Chondrocyte (in vitro differentiated cells): ENCODE data around the gene LCN6. TPM values are rescaled to one million over a fixed set of nuclear protein-coding genes. Genes with fewer than 3 reads are reported as not detected.
"Not testable (repeated sequence)": the region's sequence is repeated elsewhere in the genome, so short reads cannot be mapped to it uniquely, and the experiment has no call there.

Experiments
- DNase-seq: peaks from one replicate; pipeline ENCODE4 v3.0.0; 2021; ENCODE audit warnings: mixed read lengths, low spot score
- H3K27ac Mint-ChIP-seq: one replicate; pipeline ENCODE4 v1.8.0; 2021; ENCODE audit warnings: mild to moderate bottlenecking, moderate library complexity, mixed read lengths; ENCODE audit not compliant: unreplicated experiment
- H3K27me3 Mint-ChIP-seq: 2 replicates; pipeline ENCODE4 v1.8.0; 2021; ENCODE audit warnings: low read depth, mixed read lengths
- H3K36me3 Mint-ChIP-seq: 2 replicates; pipeline ENCODE4 v1.8.0; 2021; ENCODE audit warnings: low read depth, mixed read lengths
- H3K4me1 Mint-ChIP-seq: 2 replicates; pipeline ENCODE4 v1.8.0; 2021; ENCODE audit warnings: low read depth, mild to moderate bottlenecking, mixed read lengths
- H3K4me3 Mint-ChIP-seq: one replicate; pipeline ENCODE4 v1.8.0; 2021; ENCODE audit warnings: mild to moderate bottlenecking, moderate library complexity, mixed read lengths; ENCODE audit not compliant: unreplicated experiment
- H3K9me3 Mint-ChIP-seq: 2 replicates; pipeline ENCODE4 v1.8.0; 2021; ENCODE audit warnings: low read depth, mixed read lengths
- total RNA-seq: library from RNA; stranded (reverse); gene quantifications from 3 replicates; pipeline ENCODE4 v1.2.1, GENCODE V29; 2021
- TF ChIP-seq, protein P1 (sequence below): fragments of 200-600 bp; sonication (generic); IDR thresholded peaks from 2 replicates; pipeline ENCODE4 v1.5.0; 2021; ENCODE audit warnings: antibody characterized with exemption, mild to moderate bottlenecking, moderate library complexity

LCN6 gene
- total RNA-seq, 1 donor from 2014 or later = not detected

DNA sequence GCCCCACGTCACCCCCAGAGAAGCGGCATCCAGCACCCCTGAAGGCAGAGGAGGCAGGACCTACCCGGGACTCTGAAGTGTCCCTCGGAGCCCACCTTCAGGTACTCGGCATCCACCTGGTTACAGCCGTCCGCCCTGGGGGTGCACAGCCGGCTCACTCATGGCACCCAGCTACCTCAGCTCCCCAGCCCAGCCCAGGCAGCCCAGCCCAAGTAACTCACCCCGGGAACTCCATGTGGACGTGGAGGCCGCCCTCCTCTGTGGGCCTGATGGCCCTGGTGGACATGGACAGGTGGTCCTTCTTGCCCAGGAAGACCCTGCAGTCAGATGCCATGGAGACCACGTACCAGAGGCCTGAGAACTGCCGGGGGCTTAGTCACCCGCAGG is 15.3 kb upstream of the LCN6 start:
- H3K4me3 Mint-ChIP-seq = no peak overlapping the region
- no peaks in the 10 kb centered on the region for H3K36me3 Mint-ChIP-seq
- H3K9me3 Mint-ChIP-seq = no peaks in the 10 kb centered on the region
- TF ChIP-seq, protein P1, sequence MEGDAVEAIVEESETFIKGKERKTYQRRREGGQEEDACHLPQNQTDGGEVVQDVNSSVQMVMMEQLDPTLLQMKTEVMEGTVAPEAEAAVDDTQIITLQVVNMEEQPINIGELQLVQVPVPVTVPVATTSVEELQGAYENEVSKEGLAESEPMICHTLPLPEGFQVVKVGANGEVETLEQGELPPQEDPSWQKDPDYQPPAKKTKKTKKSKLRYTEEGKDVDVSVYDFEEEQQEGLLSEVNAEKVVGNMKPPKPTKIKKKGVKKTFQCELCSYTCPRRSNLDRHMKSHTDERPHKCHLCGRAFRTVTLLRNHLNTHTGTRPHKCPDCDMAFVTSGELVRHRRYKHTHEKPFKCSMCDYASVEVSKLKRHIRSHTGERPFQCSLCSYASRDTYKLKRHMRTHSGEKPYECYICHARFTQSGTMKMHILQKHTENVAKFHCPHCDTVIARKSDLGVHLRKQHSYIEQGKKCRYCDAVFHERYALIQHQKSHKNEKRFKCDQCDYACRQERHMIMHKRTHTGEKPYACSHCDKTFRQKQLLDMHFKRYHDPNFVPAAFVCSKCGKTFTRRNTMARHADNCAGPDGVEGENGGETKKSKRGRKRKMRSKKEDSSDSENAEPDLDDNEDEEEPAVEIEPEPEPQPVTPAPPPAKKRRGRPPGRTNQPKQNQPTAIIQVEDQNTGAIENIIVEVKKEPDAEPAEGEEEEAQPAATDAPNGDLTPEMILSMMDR = no peak
- peak; percentile 87 for DNase-seq
- H3K4me1 Mint-ChIP-seq = peaks cover 3% of the 10 kb centered on the region
- H3K27ac Mint-ChIP-seq = no peak overlapping the region
- peaks cover 13% of the 10 kb centered on the region for H3K27me3 Mint-ChIP-seq

DNA sequence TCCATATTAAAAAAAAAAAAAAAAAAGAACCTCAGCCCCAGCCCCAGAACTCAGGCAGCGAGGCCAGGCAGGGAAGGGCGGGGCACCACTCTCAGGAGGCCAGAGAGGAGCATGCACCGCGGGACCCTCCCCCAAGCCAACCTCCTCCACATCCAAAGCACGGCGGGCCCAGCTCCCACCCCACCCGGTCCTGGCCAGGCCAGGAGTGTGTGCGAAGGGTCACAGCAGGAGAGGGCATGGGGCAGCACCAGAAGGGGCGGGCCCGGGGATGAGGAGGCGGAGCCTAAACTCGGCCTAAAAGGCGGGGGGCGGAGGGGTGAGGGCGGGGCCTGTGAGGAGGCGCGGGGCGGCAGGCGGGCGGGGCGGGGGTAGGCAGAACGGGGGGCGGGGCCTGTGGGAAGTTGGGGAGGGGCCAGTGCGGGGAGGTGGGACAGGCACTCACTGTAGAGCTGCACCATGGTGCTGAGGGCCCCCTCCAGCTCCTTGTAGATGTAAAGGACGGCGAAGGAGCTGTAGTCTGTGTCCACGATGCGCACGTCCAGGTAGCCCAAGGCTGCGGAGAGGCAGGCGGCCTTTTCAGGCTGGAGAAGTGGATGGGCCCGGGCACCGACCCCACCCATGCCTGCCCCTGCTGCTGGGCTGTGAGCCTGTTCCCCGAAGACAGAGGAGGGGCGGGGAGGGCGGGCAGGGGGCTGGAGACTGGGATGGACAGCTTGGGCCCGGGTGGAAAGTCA is 14.8 kb upstream of the LCN6 start:
- TF ChIP-seq, protein P1 = no peak
- Mint-ChIP-seq H3K4me1 (peaks cover 3% of the 10 kb centered on the region), H3K27me3 (peaks cover 12% of the 10 kb centered on the region), H3K36me3 (no peaks in the 10 kb centered on the region), H3K4me3 (no peak overlapping the region), H3K27ac (no peak overlapping the region), H3K9me3 (no peaks in the 10 kb centered on the region)
- DNase-seq = peak; percentile 91

DNA sequence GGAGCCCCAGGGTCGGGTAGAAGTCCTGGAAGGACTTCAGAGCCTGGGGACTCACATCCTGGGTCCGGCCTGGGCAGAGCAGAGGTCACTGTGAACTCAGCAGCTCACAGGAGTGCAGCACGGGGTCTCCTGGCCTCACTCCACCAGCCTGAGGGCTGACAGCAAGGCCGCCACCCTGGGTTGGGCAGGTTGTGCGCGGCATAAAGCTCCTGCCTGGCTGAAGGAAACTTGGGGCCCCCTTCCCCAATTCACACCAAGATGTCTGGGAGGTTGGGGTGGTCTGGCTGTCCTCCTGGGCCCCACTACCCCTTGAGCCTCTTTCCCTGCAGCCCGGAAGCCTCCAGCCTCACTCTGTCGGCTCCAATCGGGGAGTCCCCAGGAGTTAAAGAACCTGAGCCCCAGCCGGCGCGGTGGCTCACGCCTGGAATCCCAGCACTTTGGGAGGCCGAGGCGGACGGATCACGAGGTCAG is 13.9 kb upstream of the LCN6 start:
- Mint-ChIP-seq H3K4me3 (no peak overlapping the region), H3K27me3 (peaks cover 7% of the 10 kb centered on the region), H3K9me3 (no peaks in the 10 kb centered on the region), H3K36me3 (no peaks in the 10 kb centered on the region), H3K27ac (no peak overlapping the region), H3K4me1 (peaks cover 3% of the 10 kb centered on the region)
- TF ChIP-seq, protein P1 = no peak
- peak; percentile 77 for DNase-seq

DNA sequence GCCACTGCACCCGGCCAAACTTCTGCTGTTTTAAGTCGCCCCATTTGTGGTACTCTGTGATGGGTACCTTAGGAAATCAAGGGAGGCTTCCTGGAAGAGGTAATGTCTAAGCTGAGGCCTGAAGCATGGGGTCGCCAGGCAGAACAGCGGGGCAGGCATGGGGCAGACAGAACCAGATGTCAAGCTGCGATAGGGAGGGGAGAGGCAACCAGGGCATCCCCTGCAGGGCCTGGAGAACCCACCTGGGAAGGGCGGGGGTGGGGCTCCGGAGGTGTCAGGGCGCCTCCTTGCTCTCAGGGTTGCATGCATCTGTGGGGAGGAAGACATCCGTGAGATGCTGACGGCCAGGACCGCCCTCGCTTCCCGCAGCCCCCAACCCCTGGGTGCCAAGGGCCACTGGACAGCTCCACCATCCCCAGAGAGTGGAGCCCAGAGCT is 13.2 kb upstream of the LCN6 start:
- TF ChIP-seq, protein P1 = no peak
- H3K4me1 Mint-ChIP-seq = peaks cover 3% of the 10 kb centered on the region
- DNase-seq = peak; percentile 62
- H3K27ac Mint-ChIP-seq = no peak overlapping the region
- H3K27me3 Mint-ChIP-seq = no peaks in the 10 kb centered on the region
- no peaks in the 10 kb centered on the region for H3K9me3 Mint-ChIP-seq
- no peak overlapping the region for H3K4me3 Mint-ChIP-seq
- no peaks in the 10 kb centered on the region for H3K36me3 Mint-ChIP-seq

DNA sequence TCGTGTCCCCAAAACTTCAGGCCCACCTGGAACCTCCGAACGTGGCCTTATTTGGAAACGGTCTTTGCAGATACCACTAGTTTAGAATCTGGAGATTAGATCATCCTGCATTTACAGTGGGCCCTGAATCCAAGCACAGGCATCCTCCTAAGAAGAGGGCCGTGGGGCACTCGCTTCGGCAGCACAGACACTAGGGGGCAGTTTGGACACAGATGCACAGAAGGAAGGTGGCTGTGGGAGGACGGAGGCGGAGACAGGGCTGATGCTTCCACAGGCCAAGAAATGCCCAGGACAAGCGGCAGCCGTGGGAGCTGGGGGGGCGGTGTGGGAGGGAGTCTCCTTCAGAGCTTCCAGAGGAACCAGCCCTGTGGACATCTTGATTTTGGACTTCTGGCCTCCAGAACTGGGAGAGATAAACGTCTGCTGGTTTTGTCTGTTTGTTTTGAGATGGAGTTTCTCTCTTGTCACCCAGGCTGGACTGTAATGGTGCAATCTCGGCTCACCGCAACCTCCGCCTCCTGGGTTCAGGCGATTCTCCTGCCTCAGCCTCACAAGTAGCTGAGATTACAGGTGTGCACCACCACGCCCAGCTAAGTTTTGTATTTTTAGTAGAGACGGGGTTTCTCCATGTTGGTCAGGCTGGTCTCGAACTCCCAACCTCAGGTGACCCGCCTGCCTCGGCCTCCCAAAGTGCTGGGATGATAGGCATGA is 12.7 kb upstream of the LCN6 start:
- H3K9me3 Mint-ChIP-seq, H3K36me3 Mint-ChIP-seq, H3K4me3 Mint-ChIP-seq, H3K27ac Mint-ChIP-seq, H3K27me3 Mint-ChIP-seq, H3K4me1 Mint-ChIP-seq: not testable (repeated sequence)
- peak; percentile 80 for DNase-seq
- TF ChIP-seq, protein P1 = peak; percentile 78
